Measurements from ENCODE around the gene BRAF. TPM values are rescaled to one million over a fixed set of nuclear protein-coding genes. Genes with fewer than 3 reads are reported as not detected.

Gene BRAF
- total and polyA plus RNA-seq, 2 donors = 11.0 to 17.3 TPM

- Histone ChIP-seq H3K27me3 (ENCODE audit: control insufficient read depth in 2 of 2, insufficient read depth in 1 of 2, low read length in 1 of 2) (no peaks in the 10 kb centered on the region), H3K4me3 (ENCODE audit: low read length in 2 of 2) (no peak overlapping the region), H3K4me1 (ENCODE audit: control insufficient read depth in 2 of 2, insufficient read depth in 2 of 2, low read length in 2 of 2) (no peaks in the 10 kb centered on the region), H3K36me3 (ENCODE audit: control insufficient read depth in 2 of 2, insufficient read depth in 2 of 2, low read length in 1 of 2) (no peaks in the 10 kb centered on the region), H3K27ac (ENCODE audit: low read depth in 1 of 2, low read length in 1 of 2) (no peak overlapping the region), H3K9me3 (ENCODE audit: control insufficient read depth in 2 of 2, insufficient read depth in 1 of 2, low read length in 1 of 2) (no peaks in the 10 kb centered on the region)
- WGBS = 97% methylated on average over 5 of the region's 5 CpGs
- DNase-seq (ENCODE audit: low read depth in 6 of 9, low spot score in 9 of 9) = no peak
Measured at GRCh38 chr7:140909476-140910161, 15.1 kb downstream of the BRAF start.

GRCh38 chr7:140908361-140908760 is 16.4 kb downstream of the BRAF start:
- H3K27me3 ChIP-seq (ENCODE audit: control insufficient read depth in 2 of 2, insufficient read depth in 1 of 2, low read length in 1 of 2) = no peaks in the 10 kb centered on the region
- H3K4me3 ChIP-seq (ENCODE audit: low read length in 2 of 2) = no peak overlapping the region
- peaks cover 0 to under 1% of the 10 kb centered on the region in 2 donors for H3K9me3 ChIP-seq (ENCODE audit: control insufficient read depth in 2 of 2, insufficient read depth in 1 of 2, low read length in 1 of 2)
- no peaks in the 10 kb centered on the region for H3K4me1 ChIP-seq (ENCODE audit: control insufficient read depth in 2 of 2, insufficient read depth in 2 of 2, low read length in 2 of 2)
- WGBS = 97% methylated on average over 2 of the region's 2 CpGs
- H3K36me3 ChIP-seq (ENCODE audit: control insufficient read depth in 2 of 2, insufficient read depth in 2 of 2, low read length in 1 of 2) = no peaks in the 10 kb centered on the region
- no peak overlapping the region for H3K27ac ChIP-seq (ENCODE audit: low read depth in 1 of 2, low read length in 1 of 2)
- no peak for DNase-seq (ENCODE audit: low read depth in 6 of 9, low spot score in 9 of 9)

GRCh38 chr7:140903741-140904480 is 20.8 kb downstream of the BRAF start:
- H3K4me1 ChIP-seq (ENCODE audit: control insufficient read depth in 2 of 2, insufficient read depth in 2 of 2, low read length in 2 of 2) = peaks cover 8 to 9% of the 10 kb centered on the region in 2 donors
- DNase-seq (ENCODE audit: low read depth in 6 of 9, low spot score in 9 of 9) = no peak
- H3K36me3 ChIP-seq (ENCODE audit: control insufficient read depth in 2 of 2, insufficient read depth in 2 of 2, low read length in 1 of 2) = no peaks in the 10 kb centered on the region
- H3K9me3 ChIP-seq (ENCODE audit: control insufficient read depth in 2 of 2, insufficient read depth in 1 of 2, low read length in 1 of 2) = peaks cover 0 to 5% of the 10 kb centered on the region in 2 donors
- H3K27me3 ChIP-seq (ENCODE audit: control insufficient read depth in 2 of 2, insufficient read depth in 1 of 2, low read length in 1 of 2) = no peaks in the 10 kb centered on the region
- no peak overlapping the region for H3K27ac ChIP-seq (ENCODE audit: low read depth in 1 of 2, low read length in 1 of 2)
- WGBS = 96% methylated on average over 4 of the region's 4 CpGs
- no peak overlapping the region for H3K4me3 ChIP-seq (ENCODE audit: low read length in 2 of 2)

- peak overlapping the region in 1 of 2 donors; percentile 49 for H3K27ac ChIP-seq (ENCODE audit: low read depth in 1 of 2, low read length in 1 of 2)
- H3K36me3 ChIP-seq (ENCODE audit: control insufficient read depth in 2 of 2, insufficient read depth in 2 of 2, low read length in 1 of 2) = no peaks in the 10 kb centered on the region
- H3K4me1 ChIP-seq (ENCODE audit: control insufficient read depth in 2 of 2, insufficient read depth in 2 of 2, low read length in 2 of 2) = peaks cover 8 to 9% of the 10 kb centered on the region in 2 donors
- peak in 6 of 9 donors; percentile 8 to 65 (median 26) for DNase-seq (ENCODE audit: low read depth in 6 of 9, low spot score in 9 of 9)
- H3K4me3 ChIP-seq (ENCODE audit: low read length in 2 of 2) = no peak overlapping the region
- 81% methylated on average over 2 of the region's 2 CpGs for WGBS
- peaks cover 0 to 5% of the 10 kb centered on the region in 2 donors for H3K9me3 ChIP-seq (ENCODE audit: control insufficient read depth in 2 of 2, insufficient read depth in 1 of 2, low read length in 1 of 2)
- no peaks in the 10 kb centered on the region for H3K27me3 ChIP-seq (ENCODE audit: control insufficient read depth in 2 of 2, insufficient read depth in 1 of 2, low read length in 1 of 2)
Measured at GRCh38 chr7:140902303-140902953, 22.3 kb downstream of the BRAF start.

GRCh38 chr7:140901941-140902302 is 22.8 kb downstream of the BRAF start:
- Histone ChIP-seq H3K9me3 (ENCODE audit: control insufficient read depth in 2 of 2, insufficient read depth in 1 of 2, low read length in 1 of 2) (peaks cover 0 to 5% of the 10 kb centered on the region in 2 donors), H3K36me3 (ENCODE audit: control insufficient read depth in 2 of 2, insufficient read depth in 2 of 2, low read length in 1 of 2) (no peaks in the 10 kb centered on the region), H3K27me3 (ENCODE audit: control insufficient read depth in 2 of 2, insufficient read depth in 1 of 2, low read length in 1 of 2) (no peaks in the 10 kb centered on the region), H3K27ac (ENCODE audit: low read depth in 1 of 2, low read length in 1 of 2) (no peak overlapping the region), H3K4me1 (ENCODE audit: control insufficient read depth in 2 of 2, insufficient read depth in 2 of 2, low read length in 2 of 2) (peaks cover 8 to 9% of the 10 kb centered on the region in 2 donors), H3K4me3 (ENCODE audit: low read length in 2 of 2) (no peak overlapping the region)
- 82% methylated on average over 4 of the region's 4 CpGs for WGBS
- DNase-seq (ENCODE audit: low read depth in 6 of 9, low spot score in 9 of 9) = no peak

GRCh38 chr7:140899883-140900282 is 24.8 kb downstream of the BRAF start:
- Histone ChIP-seq H3K9me3 (ENCODE audit: control insufficient read depth in 2 of 2, insufficient read depth in 1 of 2, low read length in 1 of 2) (peaks cover 0 to 5% of the 10 kb centered on the region in 2 donors), H3K4me3 (ENCODE audit: low read length in 2 of 2) (no peak overlapping the region), H3K27ac (ENCODE audit: low read depth in 1 of 2, low read length in 1 of 2) (no peak overlapping the region), H3K4me1 (ENCODE audit: control insufficient read depth in 2 of 2, insufficient read depth in 2 of 2, low read length in 2 of 2) (peaks cover 8 to 9% of the 10 kb centered on the region in 2 donors), H3K36me3 (ENCODE audit: control insufficient read depth in 2 of 2, insufficient read depth in 2 of 2, low read length in 1 of 2) (no peaks in the 10 kb centered on the region), H3K27me3 (ENCODE audit: control insufficient read depth in 2 of 2, insufficient read depth in 1 of 2, low read length in 1 of 2) (no peaks in the 10 kb centered on the region)
- no peak for DNase-seq (ENCODE audit: low read depth in 6 of 9, low spot score in 9 of 9)
- 97% methylated on average over 1 of the region's 1 CpG for WGBS

GRCh38 chr7:140898786-140899536 is 25.8 kb downstream of the BRAF start:
- Histone ChIP-seq H3K27ac (ENCODE audit: low read depth in 1 of 2, low read length in 1 of 2) (no peak overlapping the region), H3K4me1 (ENCODE audit: control insufficient read depth in 2 of 2, insufficient read depth in 2 of 2, low read length in 2 of 2) (peaks cover 8 to 9% of the 10 kb centered on the region in 2 donors), H3K36me3 (ENCODE audit: control insufficient read depth in 2 of 2, insufficient read depth in 2 of 2, low read length in 1 of 2) (no peaks in the 10 kb centered on the region), H3K9me3 (ENCODE audit: control insufficient read depth in 2 of 2, insufficient read depth in 1 of 2, low read length in 1 of 2) (peaks cover 0 to 5% of the 10 kb centered on the region in 2 donors), H3K27me3 (ENCODE audit: control insufficient read depth in 2 of 2, insufficient read depth in 1 of 2, low read length in 1 of 2) (no peaks in the 10 kb centered on the region), H3K4me3 (ENCODE audit: low read length in 2 of 2) (no peak overlapping the region)
- no peak for DNase-seq (ENCODE audit: low read depth in 6 of 9, low spot score in 9 of 9)
- WGBS = 97% methylated on average over 3 of the region's 3 CpGs

GRCh38 chr7:140896996-140897395 is 27.7 kb downstream of the BRAF start:
- WGBS = 98% methylated on average over 3 of the region's 3 CpGs
- Histone ChIP-seq H3K27ac (ENCODE audit: low read depth in 1 of 2, low read length in 1 of 2) (no peak overlapping the region), H3K4me1 (ENCODE audit: control insufficient read depth in 2 of 2, insufficient read depth in 2 of 2, low read length in 2 of 2) (peaks cover 2 to 3% of the 10 kb centered on the region in 2 donors), H3K4me3 (ENCODE audit: low read length in 2 of 2) (no peak overlapping the region), H3K27me3 (ENCODE audit: control insufficient read depth in 2 of 2, insufficient read depth in 1 of 2, low read length in 1 of 2) (no peaks in the 10 kb centered on the region), H3K36me3 (ENCODE audit: control insufficient read depth in 2 of 2, insufficient read depth in 2 of 2, low read length in 1 of 2) (no peaks in the 10 kb centered on the region), H3K9me3 (ENCODE audit: control insufficient read depth in 2 of 2, insufficient read depth in 1 of 2, low read length in 1 of 2) (no peaks in the 10 kb centered on the region)
- no peak for DNase-seq (ENCODE audit: low read depth in 6 of 9, low spot score in 9 of 9)
